ENCODE data around the gene NCOA7. TPM values are rescaled to one million over a fixed set of nuclear protein-coding genes. Genes with fewer than 3 reads are reported as not detected.

NCOA7 gene
- total RNA-seq, 3 donors from 2014 or later (not counting 1 experiment from before 2014, with no cell fraction given), result 37.3 to 66.6 (median 56.8) TPM

DNA sequence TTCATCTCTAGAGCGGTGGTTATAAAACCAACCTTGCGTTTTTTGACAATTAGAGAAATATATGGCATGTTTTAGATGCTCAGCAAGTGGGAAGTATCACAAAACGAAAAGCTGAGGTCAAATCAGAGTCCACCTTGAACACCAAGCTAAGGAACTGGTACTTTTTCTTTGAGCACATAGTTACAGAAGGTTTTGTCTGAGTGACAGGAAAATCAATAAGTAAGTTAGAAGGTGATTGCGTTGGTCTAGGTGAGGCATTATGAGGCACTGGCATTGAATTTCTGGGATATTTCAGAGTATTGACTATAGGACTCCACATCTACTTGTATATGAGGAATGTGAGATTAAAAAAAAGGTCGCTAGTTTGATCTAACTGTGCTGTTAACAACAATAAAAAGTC lies 165.2 kb downstream of the NCOA7 start:
- Mint-ChIP-seq H3K27me3 (ENCODE audit: low read depth in 2 of 2) (peaks cover 0 to 3% of the 10 kb centered on the region in 2 donors), H3K36me3 (no peaks in the 10 kb centered on the region), H3K27ac (no peak overlapping the region), H3K4me3 (no peak overlapping the region), H3K9me3 (no peaks in the 10 kb centered on the region), H3K4me1 (no peaks in the 10 kb centered on the region)
- no peaks in the 10 kb centered on the region for H3K27me3 ChIP-seq (ENCODE audit: control insufficient read depth, insufficient read depth, low read length)
- ATAC-seq (no peak), DNase-seq (no peak)
- WGBS (ENCODE audit: insufficient coverage), result 40% methylated on average over 4 of the region's 5 CpGs
- H3K36me3 ChIP-seq (ENCODE audit: control insufficient read depth, insufficient read depth, low read length), result no peaks in the 10 kb centered on the region
- intact Hi-C loops (cut with micrococcal nuclease), result loop anchor here (1.0 to 5.0 kb wide), 3 partner anchors 37 to 644 kb away; no protein-coding TSS in a partner anchor
- H3K4me1 ChIP-seq (ENCODE audit: control insufficient read depth, insufficient read depth, low read length), result peaks cover 8% of the 10 kb centered on the region
- TF ChIP-seq, protein P1, sequence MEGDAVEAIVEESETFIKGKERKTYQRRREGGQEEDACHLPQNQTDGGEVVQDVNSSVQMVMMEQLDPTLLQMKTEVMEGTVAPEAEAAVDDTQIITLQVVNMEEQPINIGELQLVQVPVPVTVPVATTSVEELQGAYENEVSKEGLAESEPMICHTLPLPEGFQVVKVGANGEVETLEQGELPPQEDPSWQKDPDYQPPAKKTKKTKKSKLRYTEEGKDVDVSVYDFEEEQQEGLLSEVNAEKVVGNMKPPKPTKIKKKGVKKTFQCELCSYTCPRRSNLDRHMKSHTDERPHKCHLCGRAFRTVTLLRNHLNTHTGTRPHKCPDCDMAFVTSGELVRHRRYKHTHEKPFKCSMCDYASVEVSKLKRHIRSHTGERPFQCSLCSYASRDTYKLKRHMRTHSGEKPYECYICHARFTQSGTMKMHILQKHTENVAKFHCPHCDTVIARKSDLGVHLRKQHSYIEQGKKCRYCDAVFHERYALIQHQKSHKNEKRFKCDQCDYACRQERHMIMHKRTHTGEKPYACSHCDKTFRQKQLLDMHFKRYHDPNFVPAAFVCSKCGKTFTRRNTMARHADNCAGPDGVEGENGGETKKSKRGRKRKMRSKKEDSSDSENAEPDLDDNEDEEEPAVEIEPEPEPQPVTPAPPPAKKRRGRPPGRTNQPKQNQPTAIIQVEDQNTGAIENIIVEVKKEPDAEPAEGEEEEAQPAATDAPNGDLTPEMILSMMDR (IDR thresholded peaks at IDR 0.05), result no peak
- H3K9me3 ChIP-seq (ENCODE audit: control insufficient read depth, insufficient read depth, low read length), result no peaks in the 10 kb centered on the region
- H3K4me3 ChIP-seq (ENCODE audit: low read length), result peak overlapping the region; percentile 99
- peak overlapping the region; percentile 100 for H3K27ac ChIP-seq (ENCODE audit: low read length)

GRCh38 chr6:125956506-125957390 lies 166.0 kb downstream of the NCOA7 start, which contains the start of gene HINT3:
TSS of gene HINT3 (plus strand) at chr6:125956770. CDS start at chr6:125956978, 208 bp downstream.
- TF ChIP-seq, protein P1 (IDR thresholded peaks at IDR 0.05), result peak; percentile 98
- Mint-ChIP-seq H3K9me3 (no peaks in the 10 kb centered on the region), H3K4me1 (peaks cover 0 to 4% of the 10 kb centered on the region in 2 donors), H3K36me3 (no peaks in the 10 kb centered on the region), H3K4me3 (no peak within 1 kb of the TSS), H3K27ac (no peak within 1 kb of the TSS), H3K27me3 (ENCODE audit: low read depth in 2 of 2) (peaks cover 0 to 3% of the 10 kb centered on the region in 2 donors)
- peak within 1 kb of the TSS; percentile 99 for H3K4me3 ChIP-seq (ENCODE audit: low read length)
- peak; percentile 89 to 98 (median 90) for ATAC-seq
- H3K36me3 ChIP-seq (ENCODE audit: control insufficient read depth, insufficient read depth, low read length), result no peaks in the 10 kb centered on the region
- H3K4me1 ChIP-seq (ENCODE audit: control insufficient read depth, insufficient read depth, low read length), result peaks cover 8% of the 10 kb centered on the region
- intact Hi-C loops (cut with micrococcal nuclease), result loop anchor here (1.0 to 5.0 kb wide), 3 partner anchors 37 to 644 kb away; no protein-coding TSS in a partner anchor
- H3K27ac ChIP-seq (ENCODE audit: low read length), result peak within 1 kb of the TSS; percentile 100
- H3K9me3 ChIP-seq (ENCODE audit: control insufficient read depth, insufficient read depth, low read length), result no peaks in the 10 kb centered on the region
- H3K27me3 ChIP-seq (ENCODE audit: control insufficient read depth, insufficient read depth, low read length), result no peaks in the 10 kb centered on the region
- DNase-seq, result peak; percentile 96 to 99
- under 1% methylated on average over 82 of the region's 82 CpGs for WGBS (ENCODE audit: insufficient coverage)

DNA sequence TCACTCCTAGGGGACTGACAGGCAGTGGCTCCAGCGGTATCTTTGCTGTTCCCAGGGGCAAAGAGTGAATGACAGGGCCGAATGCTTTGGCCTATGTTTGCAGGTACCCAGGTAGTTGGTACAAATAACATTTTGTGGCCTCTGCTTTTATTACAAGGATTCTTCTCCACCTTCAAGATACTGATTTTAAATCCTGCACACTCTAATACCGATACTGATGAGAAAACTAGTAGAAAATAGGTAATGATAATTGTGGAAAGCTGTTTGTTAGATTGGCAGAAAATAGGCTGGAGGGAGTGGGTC lies 166.6 kb downstream of the NCOA7 start:
- peaks cover 0 to 4% of the 10 kb centered on the region in 2 donors for H3K4me1 Mint-ChIP-seq
- H3K27ac Mint-ChIP-seq, result no peak overlapping the region
- no peak for DNase-seq
- H3K4me1 ChIP-seq (ENCODE audit: control insufficient read depth, insufficient read depth, low read length), result peaks cover 8% of the 10 kb centered on the region
- no peak for ATAC-seq
- no peak overlapping the region for H3K4me3 Mint-ChIP-seq
- no peaks in the 10 kb centered on the region for H3K9me3 Mint-ChIP-seq
- 0% methylated on average over 2 of the region's 3 CpGs for WGBS (ENCODE audit: insufficient coverage)
- H3K9me3 ChIP-seq (ENCODE audit: control insufficient read depth, insufficient read depth, low read length), result no peaks in the 10 kb centered on the region
- peak overlapping the region; percentile 100 for H3K27ac ChIP-seq (ENCODE audit: low read length)
- H3K27me3 Mint-ChIP-seq (ENCODE audit: low read depth in 2 of 2), result no peaks in the 10 kb centered on the region
- peak overlapping the region; percentile 99 for H3K4me3 ChIP-seq (ENCODE audit: low read length)
- no peaks in the 10 kb centered on the region for H3K36me3 ChIP-seq (ENCODE audit: control insufficient read depth, insufficient read depth, low read length)
- TF ChIP-seq, protein P1 (IDR thresholded peaks at IDR 0.05), result no peak
- no peaks in the 10 kb centered on the region for H3K27me3 ChIP-seq (ENCODE audit: control insufficient read depth, insufficient read depth, low read length)
- H3K36me3 Mint-ChIP-seq, result no peaks in the 10 kb centered on the region
- intact Hi-C loops (cut with micrococcal nuclease), result loop anchor here (5.0 kb wide), 1 partner anchor 645 kb away; no protein-coding TSS in a partner anchor
